Ascending aorta (tissue), 2 donors: ENCODE measurements around the gene AGRP. TPM values are rescaled to one million over a fixed set of nuclear protein-coding genes. Genes with fewer than 3 reads are reported as not detected.

Experiments used
- DNase-seq, 2 donors: peaks; one replicate each; pipeline ENCODE4 v3.0.0-alpha.2; 2019; ENCODE audit warnings: low spot score in 2 of 2
- H3K27ac ChIP-seq, 2 donors: fragments of 200-600 bp; sonication (generic); one replicate each; pipeline ENCODE4 v1.5.1; 2016 to 2017; ENCODE audit warnings: mild to moderate bottlenecking in 1 of 2
- H3K27me3 ChIP-seq: fragments of 200-600 bp; sonication (generic); one replicate; pipeline ENCODE4 v1.5.1; 2017
- H3K36me3 ChIP-seq, 2 donors: fragments of 200-600 bp; sonication (generic); one replicate each; pipeline ENCODE4 v1.5.1; 2016
- H3K4me1 ChIP-seq, 2 donors: fragments of 200-600 bp; sonication (generic); one replicate each; pipeline ENCODE4 v1.5.1; 2016 to 2017; ENCODE audit warnings: mild to moderate bottlenecking in 1 of 2
- H3K4me3 ChIP-seq, 2 donors: fragments of 200-600 bp; sonication (generic); one replicate each; pipeline ENCODE4 v1.5.1; 2016 to 2017; ENCODE audit warnings: mild to moderate bottlenecking in 1 of 2
- H3K9me3 ChIP-seq, 2 donors: fragments of 200-600 bp; sonication (generic); one replicate each; pipeline ENCODE4 v1.5.1; 2016
- CTCF ChIP-seq, 3 experiments: fragments of 200-600 bp in 2 of 3; fragments of 450-650 bp in 1 of 3; sonication (generic) in 2 of 3; IDR thresholded peaks; one replicate each; pipeline ENCODE4 v1.5.1; 2016 to 2019; ENCODE audit warnings: antibody characterized with exemption in 3 of 3, mild to moderate bottlenecking in 1 of 3, moderate library complexity in 1 of 3
- intact Hi-C: fragments of 100-400 bp; cut with DNase I; formaldehyde crosslinking; loops from one replicate; pipeline ENCODE4 v1.15.1; 2023
- total RNA-seq: library from RNA; depleted of rRNA; stranded (reverse); fragments of >200 nt; gene quantifications from one replicate; pipeline ENCODE4 v1.1.0, GENCODE V29; 2016

AGRP gene
- total RNA-seq, 1 donor from 2014 or later: not detected

GRCh38 chr16:67463691-67464090 is 19.7 kb downstream of the AGRP start:
- H3K27ac ChIP-seq: no peak overlapping the region

GRCh38 chr16:67463059-67463458 is 20.3 kb downstream of the AGRP start:
- H3K9me3 ChIP-seq: no peaks in the 10 kb centered on the region
- no peak overlapping the region for H3K27ac ChIP-seq
- peaks cover 26 to 40% of the 10 kb centered on the region in 2 donors for H3K4me1 ChIP-seq
- no peaks in the 10 kb centered on the region for H3K27me3 ChIP-seq
- H3K36me3 ChIP-seq: no peaks in the 10 kb centered on the region
- H3K4me3 ChIP-seq: no peak overlapping the region
- DNase-seq: no peak
- TF ChIP-seq CTCF (IDR thresholded peaks at IDR 0.05): no peak
- intact Hi-C loops: loop anchor here (10.0 kb wide), 1 partner anchor 88 kb away; no protein-coding TSS in a partner anchor

More at GRCh38 chr16:67463691-67464090, 19.7 kb downstream of the AGRP start:
- intact Hi-C loops: loop anchor here (2.0 to 10.0 kb wide), 2 partner anchors 89 to 185 kb away; partner anchors contain the start of gene PLEKHG4
- Histone ChIP-seq H3K4me1 (peaks cover 20 to 35% of the 10 kb centered on the region in 2 donors), H3K4me3 (no peak overlapping the region), H3K9me3 (no peaks in the 10 kb centered on the region), H3K27me3 (no peaks in the 10 kb centered on the region), H3K36me3 (no peaks in the 10 kb centered on the region)
- no peak for TF ChIP-seq CTCF (IDR thresholded peaks at IDR 0.05)
- no peak for DNase-seq

GRCh38 chr16:67462279-67462655 is 21.1 kb downstream of the AGRP start:
- no peak for TF ChIP-seq CTCF (IDR thresholded peaks at IDR 0.05)
- H3K4me1 ChIP-seq: peaks cover 32 to 48% of the 10 kb centered on the region in 2 donors
- no peaks in the 10 kb centered on the region for H3K36me3 ChIP-seq
- no peak for DNase-seq
- intact Hi-C loops: loop anchor here (10.0 kb wide), 1 partner anchor 87 kb away; no protein-coding TSS in a partner anchor
- H3K9me3 ChIP-seq: no peaks in the 10 kb centered on the region
- no peak overlapping the region for H3K4me3 ChIP-seq
- no peak overlapping the region for H3K27ac ChIP-seq
- H3K27me3 ChIP-seq: no peaks in the 10 kb centered on the region

GRCh38 chr16:67461600-67462278 is 21.6 kb downstream of the AGRP start:
- Histone ChIP-seq H3K4me1 (peaks cover 38 to 53% of the 10 kb centered on the region in 2 donors), H3K4me3 (no peak overlapping the region), H3K9me3 (no peaks in the 10 kb centered on the region), H3K27ac (no peak overlapping the region), H3K27me3 (no peaks in the 10 kb centered on the region), H3K36me3 (no peaks in the 10 kb centered on the region)
- intact Hi-C loops: loop anchor here (10.0 kb wide), 1 partner anchor 87 kb away; no protein-coding TSS in a partner anchor
- no peak for DNase-seq
- TF ChIP-seq CTCF (IDR thresholded peaks at IDR 0.05): no peak

- no peaks in the 10 kb centered on the region for H3K9me3 ChIP-seq
- H3K27me3 ChIP-seq: no peaks in the 10 kb centered on the region
- H3K4me3 ChIP-seq: no peak overlapping the region
- no peak for TF ChIP-seq CTCF (IDR thresholded peaks at IDR 0.05)
- peak overlapping the region in 1 of 2 donors; percentile 81 for H3K27ac ChIP-seq
- intact Hi-C loops: loop anchor here (10.0 kb wide), 1 partner anchor 86 kb away; no protein-coding TSS in a partner anchor
- peaks cover 41 to 61% of the 10 kb centered on the region in 2 donors for H3K4me1 ChIP-seq
- no peaks in the 10 kb centered on the region for H3K36me3 ChIP-seq
- no peak for DNase-seq
Observed at GRCh38 chr16:67460961-67461360, 22.4 kb downstream of the AGRP start.
